ENCODE data around the gene ATP1B3. TPM values are rescaled to one million over a fixed set of nuclear protein-coding genes. Genes with fewer than 3 reads are reported as not detected.

The ATP1B3 gene
- total RNA-seq, 1 experiment from 2014 or later, result 250 TPM

GRCh38 chr3:141945726-141946485 is 69.5 kb downstream of the ATP1B3 start:
- Histone ChIP-seq H3K79me1 (ENCODE audit: insufficient read depth, low read depth, low read length, poor library complexity, severe bottlenecking) (no peaks in the 10 kb centered on the region), H2BK15ac (ENCODE audit: low read depth, low read length) (no peak overlapping the region), H4K5ac (ENCODE audit: insufficient read length, low read depth, low read length) (no peak overlapping the region), H3K23ac (ENCODE audit: insufficient read length, low read depth, low read length) (no peak overlapping the region), H4K91ac (ENCODE audit: insufficient read length, low read depth, low read length) (no peak overlapping the region), H4K8ac (replicated peaks; ENCODE audit: insufficient read length, low read depth, low read length) (no peak overlapping the region), H3K9ac (ENCODE audit: extremely low read depth, insufficient read length, low read length) (no peak overlapping the region), H3K9me3 (ENCODE audit: control insufficient read depth, low read depth, low read length) (no peaks in the 10 kb centered on the region), H2BK120ac (ENCODE audit: low read depth, low read length, poor library complexity, severe bottlenecking) (no peak overlapping the region), H2BK12ac (ENCODE audit: insufficient read length, low read depth, low read length) (no peak overlapping the region), H3T11ph (ENCODE audit: low read length) (no peak overlapping the region), H3K14ac (ENCODE audit: insufficient read depth, low read length) (no peak overlapping the region; the same call in 1 of the 2 replicates), H2AK5ac (ENCODE audit: insufficient read length, low read length) (no peak overlapping the region), H3K18ac (ENCODE audit: insufficient read length, low read depth, low read length) (no peak overlapping the region), H3K4me1 (ENCODE audit: insufficient read depth, low read length) (no peaks in the 10 kb centered on the region), H3K27ac (ENCODE audit: insufficient read length, low read depth, low read length) (no peak overlapping the region), H3K4ac (ENCODE audit: low read depth, low read length) (no peak overlapping the region), H2BK20ac (ENCODE audit: low read depth, low read length, poor library complexity, severe bottlenecking) (no peak overlapping the region), H4K20me1 (ENCODE audit: control insufficient read depth, insufficient read depth, insufficient read length) (no peaks in the 10 kb centered on the region), H2BK5ac (ENCODE audit: insufficient read length, low read length) (no peak overlapping the region), H3K23me2 (ENCODE audit: insufficient read length, low read depth, low read length, poor library complexity, severe bottlenecking) (no peaks in the 10 kb centered on the region), H3K4me2 (ENCODE audit: insufficient read depth, insufficient read length, low read length) (no peak overlapping the region), H2AFZ (ENCODE audit: low read length) (no peak overlapping the region), H3K56ac (ENCODE audit: insufficient read length, low read depth, low read length) (no peak overlapping the region), H3K27me3 (ENCODE audit: insufficient read depth, low read length) (no peaks in the 10 kb centered on the region), H3K79me2 (ENCODE audit: insufficient read depth, low read length) (no peaks in the 10 kb centered on the region)
- TF ChIP-seq CTCF (conservative IDR thresholded peaks at IDR 0.05), result no peak
- H3K27me3 Mint-ChIP-seq (ENCODE audit: low read depth), result no peaks in the 10 kb centered on the region
- H3K9me3 Mint-ChIP-seq, result no peaks in the 10 kb centered on the region
- no peak for DNase-seq
- H3K4me1 Mint-ChIP-seq, result peaks cover 4 to 5% of the 10 kb centered on the region in 2 experiments; a peak in 2 of 4 replicates
- no peak overlapping the region; a peak in 1 of 7 replicates for H3K27ac Mint-ChIP-seq
- peaks cover 0 to 10% (median 4%) of the 10 kb centered on the region in 3 experiments; a peak in 6 of 7 replicates for H3K36me3 Mint-ChIP-seq (ENCODE audit: insufficient read depth in 1 of 3, low read depth in 3 of 3)
- WGBS (ENCODE audit: extremely low coverage, insufficient read length, low lambda C conversion rate), result no CpG with 5 or more reads among the region's 16 CpGs
- H3K4me3 Mint-ChIP-seq, result no peak overlapping the region

Data from H9 (cell line).